Fibroblast of lung (primary cell): ENCODE measurements around the gene RBP7. TPM values are rescaled to one million over a fixed set of nuclear protein-coding genes. Genes with fewer than 3 reads are reported as not detected.
"Not testable (repeated sequence)": the region's sequence is repeated elsewhere in the genome, so short reads cannot be mapped to it uniquely, and the experiment has no call there.

Experiments used
- DNase-seq, 2 donors: peaks; one replicate each; pipeline versions ENCODE4 v3.0.0 to v3.0.0-alpha.2; 2010; ENCODE audit warnings: low read depth in 2 of 2
- H2AFZ ChIP-seq: 2 replicates; pipeline ENCODE4 v1.5.1; 2012; ENCODE audit warnings: low read length, control low read depth, inconsistent platforms
- H3K27ac ChIP-seq: 2 replicates; pipeline ENCODE4 v1.5.1; 2011; ENCODE audit warnings: low read length, control low read depth; ENCODE audit not compliant: insufficient read depth
- H3K27me3 ChIP-seq: 2 replicates; pipeline ENCODE4 v1.5.1; 2011; ENCODE audit warnings: mild to moderate bottlenecking, low read length; ENCODE audit not compliant: control insufficient read depth, insufficient read depth
- H3K36me3 ChIP-seq: 2 replicates; pipeline ENCODE4 v1.5.1; 2011; ENCODE audit warnings: low read length; ENCODE audit not compliant: control insufficient read depth, insufficient read depth
- H3K4me1 ChIP-seq: 2 replicates; pipeline ENCODE4 v1.5.1; 2011; ENCODE audit warnings: low read length; ENCODE audit not compliant: control insufficient read depth, insufficient read depth; ENCODE audit errors: extremely low read depth
- H3K4me2 ChIP-seq: 2 replicates; pipeline ENCODE4 v1.5.1; 2011; ENCODE audit warnings: low read length, control low read depth; ENCODE audit not compliant: insufficient read depth; ENCODE audit errors: extremely low read depth
- H3K4me3 ChIP-seq, 4 experiments: fragments of 200-600 bp in 1 of 4; sonication (generic) in 1 of 4; replicated peaks in 1 of 4; 2 replicates each; pipeline ENCODE4 v1.5.1; 2011 to 2016; ENCODE audit warnings: low read length in 4 of 4, low read depth in 3 of 4, mild to moderate bottlenecking in 3 of 4, control low read depth in 2 of 4, inconsistent platforms in 1 of 4, mixed read lengths in 1 of 4; ENCODE audit not compliant: insufficient read depth in 1 of 4; ENCODE audit errors: control extremely low read depth in 1 of 4
- H3K79me2 ChIP-seq: 2 replicates; pipeline ENCODE4 v1.5.1; 2012; ENCODE audit warnings: mild to moderate bottlenecking, low read length, inconsistent platforms; ENCODE audit not compliant: control insufficient read depth, insufficient read depth
- H3K9ac ChIP-seq: 2 replicates; pipeline ENCODE4 v1.5.1; 2011; ENCODE audit warnings: mild to moderate bottlenecking, low read length, control low read depth; ENCODE audit not compliant: insufficient read depth
- H3K9me3 ChIP-seq: 2 replicates; pipeline ENCODE4 v1.5.1; 2012; ENCODE audit warnings: low read depth, low read length; ENCODE audit not compliant: control insufficient read depth, insufficient read depth
- H4K20me1 ChIP-seq: 2 replicates; pipeline ENCODE4 v1.5.1; 2011; ENCODE audit warnings: low read length; ENCODE audit not compliant: control insufficient read depth, insufficient read depth; ENCODE audit errors: extremely low read depth
- CTCF ChIP-seq, 2 donors: IDR thresholded peaks in 1 of 2; conservative IDR thresholded peaks in 1 of 2; 1 replicate in 1 of 2; 2 replicates in 1 of 2; pipeline ENCODE4 v1.5.1; 2011 to 2012; ENCODE audit warnings: low read length in 2 of 2, control low read depth in 1 of 2, inconsistent platforms in 1 of 2, low read depth in 1 of 2, mild to moderate bottlenecking in 1 of 2
- EZH2 ChIP-seq: IDR thresholded peaks from 2 replicates; pipeline ENCODE4 v1.5.1; 2012; ENCODE audit warnings: low read length, control low read depth, mild to moderate bottlenecking; ENCODE audit errors: missing control alignments
- polyA plus RNA-seq, 2 donors: library from polyadenylated mRNA; depleted of rRNA in 1 of 2; stranded (reverse) in 1 of 2; unstranded in 1 of 2; fragments of >200 nt; gene quantifications; 2 replicates each; pipeline ENCODE4 v1.2.1, GENCODE V29; 2011 to 2012; ENCODE audit warnings: missing spikeins in 1 of 2
- total RNA-seq: library from RNA; depleted of rRNA; stranded (reverse); fragments of >200 nt; gene quantifications from 2 replicates; pipeline ENCODE4 v1.2.1, GENCODE V29; 2014

Gene RBP7
- total and polyA plus RNA-seq, 2 donors (not counting 1 experiment from before 2014, with no cell fraction given): not detected

GRCh38 chr1:10022656-10023055 lies 25.6 kb downstream of the RBP7 start:
- no peaks in the 10 kb centered on the region for H4K20me1 ChIP-seq

GRCh38 chr1:10025354-10025753 lies 28.3 kb downstream of the RBP7 start:
- Histone ChIP-seq H3K9me3 (no peaks in the 10 kb centered on the region), H3K9ac (no peak overlapping the region), H3K36me3 (no peaks in the 10 kb centered on the region), H3K27me3 (no peaks in the 10 kb centered on the region), H2AFZ (no peak overlapping the region), H3K4me3 (no peak overlapping the region), H3K27ac (no peak overlapping the region), H3K4me1 (no peaks in the 10 kb centered on the region), H3K79me2 (no peaks in the 10 kb centered on the region), H3K4me2 (no peak overlapping the region), H4K20me1 (no peaks in the 10 kb centered on the region)
- no peak for DNase-seq
- TF ChIP-seq CTCF (conservative IDR thresholded peaks at IDR 0.05 in 1 of 2, IDR thresholded peaks at IDR 0.05 in 1 of 2; ENCODE audit: low read depth in 1 of 2, low read length in 2 of 2) (no peak), EZH2 (no peak)

More at GRCh38 chr1:10022656-10023055, 25.6 kb downstream of the RBP7 start:
- DNase-seq: no peak
- no peak for TF ChIP-seq EZH2
- TF ChIP-seq CTCF (conservative IDR thresholded peaks at IDR 0.05 in 1 of 2, IDR thresholded peaks at IDR 0.05 in 1 of 2; ENCODE audit: low read depth in 1 of 2, low read length in 2 of 2): no peak
- Histone ChIP-seq H3K79me2 (no peaks in the 10 kb centered on the region), H3K4me3 (no peak overlapping the region), H2AFZ (no peak overlapping the region), H3K9ac (no peak overlapping the region), H3K4me2 (no peak overlapping the region), H3K27ac (no peak overlapping the region), H3K4me1 (no peaks in the 10 kb centered on the region), H3K36me3 (no peaks in the 10 kb centered on the region), H3K9me3 (no peaks in the 10 kb centered on the region), H3K27me3 (no peaks in the 10 kb centered on the region)

GRCh38 chr1:10027027-10027426 lies 30.0 kb downstream of the RBP7 start:
- H3K4me2 ChIP-seq: no peak overlapping the region
- no peaks in the 10 kb centered on the region for H3K4me1 ChIP-seq
- DNase-seq: no peak
- no peaks in the 10 kb centered on the region for H3K27me3 ChIP-seq
- H3K36me3 ChIP-seq: no peaks in the 10 kb centered on the region
- H4K20me1 ChIP-seq: no peaks in the 10 kb centered on the region
- H3K79me2 ChIP-seq: no peaks in the 10 kb centered on the region
- TF ChIP-seq CTCF (conservative IDR thresholded peaks at IDR 0.05 in 1 of 2, IDR thresholded peaks at IDR 0.05 in 1 of 2; ENCODE audit: low read depth in 1 of 2, low read length in 2 of 2) (no peak), EZH2 (no peak)
- no peak overlapping the region for H2AFZ ChIP-seq
- H3K9ac ChIP-seq: no peak overlapping the region
- no peak overlapping the region for H3K27ac ChIP-seq
- no peak overlapping the region for H3K4me3 ChIP-seq
- no peaks in the 10 kb centered on the region for H3K9me3 ChIP-seq

GRCh38 chr1:10028956-10029500 lies 32.0 kb downstream of the RBP7 start:
- not testable (repeated sequence) for H3K9me3 ChIP-seq, H3K27ac ChIP-seq, DNase-seq, H3K79me2 ChIP-seq, H2AFZ ChIP-seq, H3K4me3 ChIP-seq, H3K9ac ChIP-seq, H3K4me1 ChIP-seq, H4K20me1 ChIP-seq, H3K4me2 ChIP-seq, H3K36me3 ChIP-seq, H3K27me3 ChIP-seq
